ENCODE data around the gene MTMR6. TPM values are rescaled to one million over a fixed set of nuclear protein-coding genes. Genes with fewer than 3 reads are reported as not detected.

MTMR6 gene
- 22.0 and 22.1 TPM in 2 replicates for total RNA-seq

GRCh38 chr13:25286969-25287961 lies at the start of gene MTMR6:
MTMR6 (minus strand) TSS chr13:25287488; CDS start chr13:25287247, 241 bp downstream.
- FAIRE-seq (no peak), DNase-seq (ENCODE audit: low read depth) (peak; percentile 75)
- TF ChIP-seq CTCF (IDR thresholded peaks at IDR 0.05; ENCODE audit: insufficient read depth, low read length, severe bottlenecking), result peak; percentile 99
- Histone ChIP-seq H3K4me3 (ENCODE audit: low read depth, low read length) (peak within 1 kb of the TSS; percentile 88), H3K27me3 (ENCODE audit: control insufficient read depth, insufficient read depth, low read length) (no peaks in the 10 kb centered on the region), H3K36me3 (ENCODE audit: control insufficient read depth, insufficient read depth, low read length) (no peaks in the 10 kb centered on the region)

- H3K4me3 ChIP-seq (ENCODE audit: low read depth, low read length), result no peak overlapping the region
- no peak for TF ChIP-seq CTCF (IDR thresholded peaks at IDR 0.05; ENCODE audit: insufficient read depth, low read length, severe bottlenecking)
- no peak for FAIRE-seq
- H3K27me3 ChIP-seq (ENCODE audit: control insufficient read depth, insufficient read depth, low read length), result no peaks in the 10 kb centered on the region
- peaks cover 6% of the 10 kb centered on the region for H3K36me3 ChIP-seq (ENCODE audit: control insufficient read depth, insufficient read depth, low read length)
- DNase-seq (ENCODE audit: low read depth), result no peak
Measured at GRCh38 chr13:25335856-25336255, 48.6 kb upstream of the MTMR6 start.

- no peak for FAIRE-seq
- H3K36me3 ChIP-seq (ENCODE audit: control insufficient read depth, insufficient read depth, low read length), result peaks cover 4% of the 10 kb centered on the region
Measured at GRCh38 chr13:25330541-25330940, 43.3 kb upstream of the MTMR6 start.

GRCh38 chr13:25329706-25330105 lies 42.4 kb upstream of the MTMR6 start:
- DNase-seq (ENCODE audit: low read depth), result peak; percentile 70
- H3K27me3 ChIP-seq (ENCODE audit: control insufficient read depth, insufficient read depth, low read length), result no peaks in the 10 kb centered on the region
- no peak for FAIRE-seq
- no peak overlapping the region for H3K4me3 ChIP-seq (ENCODE audit: low read depth, low read length)
- no peak for TF ChIP-seq CTCF (IDR thresholded peaks at IDR 0.05; ENCODE audit: insufficient read depth, low read length, severe bottlenecking)
- H3K36me3 ChIP-seq (ENCODE audit: control insufficient read depth, insufficient read depth, low read length), result peaks cover 6% of the 10 kb centered on the region

More at GRCh38 chr13:25330541-25330940, 43.3 kb upstream of the MTMR6 start:
- Histone ChIP-seq H3K4me3 (ENCODE audit: low read depth, low read length) (no peak overlapping the region), H3K27me3 (ENCODE audit: control insufficient read depth, insufficient read depth, low read length) (no peaks in the 10 kb centered on the region)
- DNase-seq (ENCODE audit: low read depth), result peak; percentile 23
- TF ChIP-seq CTCF (IDR thresholded peaks at IDR 0.05; ENCODE audit: insufficient read depth, low read length, severe bottlenecking), result no peak

- TF ChIP-seq CTCF (IDR thresholded peaks at IDR 0.05; ENCODE audit: insufficient read depth, low read length, severe bottlenecking), result no peak
- peaks cover 2% of the 10 kb centered on the region for H3K36me3 ChIP-seq (ENCODE audit: control insufficient read depth, insufficient read depth, low read length)
- FAIRE-seq, result no peak
Measured at GRCh38 chr13:25324100-25324499, 36.8 kb upstream of the MTMR6 start.

More at GRCh38 chr13:25324100-25324499, 36.8 kb upstream of the MTMR6 start:
- no peaks in the 10 kb centered on the region for H3K27me3 ChIP-seq (ENCODE audit: control insufficient read depth, insufficient read depth, low read length)
- no peak overlapping the region for H3K4me3 ChIP-seq (ENCODE audit: low read depth, low read length)
- DNase-seq (ENCODE audit: low read depth), result no peak

Measured in bronchial epithelial cell (primary cell).